Ectodermal cell (in vitro differentiated cells): ENCODE results near the gene TUBGCP6.

ENCODE experiments used
- H3K27ac ChIP-seq: 2 replicates; pipeline ENCODE4 v1.7.0; 2013; ENCODE audit warnings: mild to moderate bottlenecking, low read depth, low read length; ENCODE audit not compliant: insufficient read depth, poor library complexity, severe bottlenecking
- H3K27me3 ChIP-seq: 2 replicates; pipeline ENCODE4 v1.7.0; 2013; ENCODE audit warnings: mild to moderate bottlenecking, low read length; ENCODE audit not compliant: insufficient read depth, control insufficient read depth, poor library complexity, severe bottlenecking
- H3K36me3 ChIP-seq: one replicate; pipeline ENCODE4 v1.7.0; 2013; ENCODE audit warnings: low read length; ENCODE audit not compliant: control insufficient read depth, insufficient read depth
- H3K4me1 ChIP-seq: one replicate; pipeline ENCODE4 v1.7.0; 2013; ENCODE audit warnings: low read length; ENCODE audit not compliant: control insufficient read depth, insufficient read depth
- H3K4me3 ChIP-seq: 2 replicates; pipeline ENCODE4 v1.7.0; 2013; ENCODE audit warnings: low read depth, low read length, control low read depth; ENCODE audit not compliant: insufficient read depth
- H3K9me3 ChIP-seq: 2 replicates; pipeline ENCODE4 v1.7.0; 2013; ENCODE audit warnings: mild to moderate bottlenecking, low read length, moderate library complexity; ENCODE audit not compliant: control insufficient read depth
- WGBS, 2 experiments: methylation state at CpG; one replicate each; pipeline ENCODE4 v1.1.7; 2013; ENCODE audit warnings: missing lambda C conversion rate in 2 of 2; 5-methylcytosine and 5-hydroxymethylcytosine counted together

The TUBGCP6 gene

DNA sequence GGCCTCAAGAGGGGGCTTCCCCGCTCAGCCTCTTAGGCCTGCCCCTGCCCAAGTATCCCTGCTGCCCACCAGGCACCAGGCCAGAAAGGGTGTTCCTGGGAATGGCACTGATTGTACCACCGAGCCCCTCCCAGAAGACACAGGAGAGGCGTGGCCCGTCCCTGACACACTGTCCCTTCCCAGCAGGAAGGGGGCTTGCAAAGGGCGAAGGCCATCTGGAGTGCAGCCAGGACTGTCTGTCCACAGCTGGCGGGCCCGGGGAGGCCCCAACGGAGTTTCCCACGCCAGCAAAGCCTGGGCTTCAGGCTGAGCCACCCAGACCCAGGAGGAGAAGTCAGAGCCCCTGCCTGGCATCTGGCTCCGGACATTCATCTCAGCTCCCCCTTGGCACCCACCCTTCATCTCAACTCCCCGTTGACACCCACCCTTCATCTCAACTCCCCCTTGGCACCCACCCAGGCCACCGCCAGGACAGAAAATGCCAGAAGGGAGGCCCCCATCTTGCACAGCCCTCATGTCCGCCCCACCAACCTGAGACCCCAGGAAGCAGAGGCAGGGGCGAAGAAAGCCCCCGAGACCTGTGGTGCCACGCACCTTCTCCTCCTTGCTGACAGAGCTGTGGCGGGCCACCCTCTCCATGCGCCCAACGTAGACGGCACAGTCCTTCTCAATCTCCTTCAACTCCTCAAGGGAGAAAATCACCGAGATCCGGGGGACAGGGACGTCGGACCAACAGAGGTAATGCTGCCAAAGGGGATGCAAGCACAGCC is 19.4 kb downstream of the TUBGCP6 start:
- H3K27ac ChIP-seq = no peak overlapping the region
- peaks cover 31% of the 10 kb centered on the region for H3K36me3 ChIP-seq
- no peak overlapping the region for H3K4me3 ChIP-seq
- WGBS, 2 experiments = 94% methylated on average over 24 of the region's 24 CpGs
- no peaks in the 10 kb centered on the region for H3K4me1 ChIP-seq
- H3K27me3 ChIP-seq = no peaks in the 10 kb centered on the region
- H3K9me3 ChIP-seq = no peaks in the 10 kb centered on the region

DNA sequence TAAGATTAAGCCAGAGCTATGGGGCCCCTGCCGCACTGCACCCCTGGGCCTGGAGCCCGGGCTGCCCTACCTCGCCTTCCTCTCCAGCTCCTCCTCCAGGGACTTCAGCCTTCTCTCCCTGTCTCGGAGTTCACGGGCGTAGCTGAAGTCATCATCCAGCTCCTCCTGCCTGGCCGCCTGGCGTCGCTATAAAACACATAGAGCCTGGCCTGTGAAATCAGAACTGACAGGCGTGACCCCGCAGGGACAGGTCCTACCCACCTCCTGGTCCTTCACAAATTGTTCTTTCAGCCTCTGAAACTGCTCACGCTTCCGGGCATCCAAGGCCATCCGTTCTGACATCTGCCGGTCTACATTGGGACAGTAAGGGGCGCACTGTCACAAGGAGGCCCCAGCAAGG is 20.8 kb downstream of the TUBGCP6 start:
- Histone ChIP-seq H3K27ac (no peak overlapping the region), H3K4me3 (no peak overlapping the region), H3K36me3 (peaks cover 32% of the 10 kb centered on the region), H3K4me1 (no peaks in the 10 kb centered on the region), H3K27me3 (no peaks in the 10 kb centered on the region), H3K9me3 (no peaks in the 10 kb centered on the region)
- 95 to 96% methylated on average over 16 of the region's 16 CpGs for WGBS, 2 experiments

DNA sequence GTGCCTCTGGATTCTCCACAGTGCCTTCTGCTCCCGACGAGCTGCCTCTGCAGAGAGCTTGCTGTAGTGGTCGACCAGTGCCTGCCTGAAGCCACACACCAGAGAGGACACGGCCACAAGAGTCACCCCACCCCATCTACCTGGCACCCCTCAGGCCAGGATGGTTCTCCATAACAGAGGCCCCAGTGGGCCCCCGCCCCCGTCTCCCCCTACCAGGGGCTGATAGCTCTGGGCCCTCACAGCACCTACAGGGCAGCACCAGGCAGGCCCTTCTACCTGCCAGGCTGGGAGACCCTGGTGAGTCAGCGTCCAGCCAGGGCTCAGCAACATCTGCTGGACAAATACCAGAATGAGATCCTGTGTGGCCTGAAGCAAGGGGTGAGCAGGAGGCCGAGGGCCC is 22.3 kb downstream of the TUBGCP6 start:
- 95% methylated on average over 8 of the region's 8 CpGs for WGBS, 2 experiments
- H3K27ac ChIP-seq = no peak overlapping the region
- no peak overlapping the region for H3K4me3 ChIP-seq
- no peaks in the 10 kb centered on the region for H3K4me1 ChIP-seq
- H3K27me3 ChIP-seq = no peaks in the 10 kb centered on the region
- peaks cover 35% of the 10 kb centered on the region for H3K36me3 ChIP-seq
- H3K9me3 ChIP-seq = no peaks in the 10 kb centered on the region

DNA sequence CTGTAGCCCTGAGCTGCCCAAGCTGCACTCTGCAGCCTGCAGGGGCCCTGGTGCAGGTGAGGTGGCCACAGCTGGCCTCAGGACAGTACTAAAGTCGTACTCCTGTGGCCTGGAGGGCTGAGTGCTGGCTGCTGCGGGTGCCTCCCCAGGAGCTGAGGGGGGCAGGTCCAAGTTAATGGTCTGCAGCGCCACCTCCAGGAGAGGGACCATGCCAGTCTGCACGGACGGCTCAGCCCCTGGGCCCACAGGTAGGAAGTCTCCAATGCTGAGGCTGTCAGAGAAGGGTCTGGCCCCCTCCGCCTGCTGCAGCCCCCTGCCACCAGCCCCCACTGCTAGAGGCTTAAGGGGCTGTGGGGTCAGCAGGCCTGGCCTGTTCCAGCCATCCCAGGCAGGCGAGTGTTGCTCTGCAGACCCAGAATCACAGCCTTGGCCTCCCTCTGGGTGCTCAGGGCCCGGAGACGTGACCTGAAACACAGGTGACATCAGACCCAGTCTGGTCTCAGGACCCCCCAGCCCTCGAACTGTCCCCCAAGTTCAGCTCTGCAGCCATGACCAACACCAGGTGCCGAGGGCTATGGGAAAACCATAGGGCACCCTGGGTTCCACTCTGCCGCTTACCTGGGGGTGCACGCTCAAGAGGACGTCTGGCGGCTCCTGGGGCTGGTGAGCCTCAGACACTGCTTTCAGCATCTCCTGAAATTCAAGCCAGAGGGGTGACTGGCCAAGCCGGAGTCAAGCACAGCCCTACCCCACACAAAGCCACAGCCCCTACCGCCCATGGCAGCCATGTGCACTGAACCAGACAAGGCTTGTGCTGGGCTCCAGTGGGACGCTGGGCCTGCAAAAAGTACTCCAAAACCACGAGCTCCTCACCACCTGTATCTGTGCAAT is 23.2 kb downstream of the TUBGCP6 start:
- Histone ChIP-seq H3K9me3 (no peaks in the 10 kb centered on the region), H3K36me3 (peaks cover 44% of the 10 kb centered on the region), H3K27ac (no peak overlapping the region), H3K4me1 (no peaks in the 10 kb centered on the region), H3K4me3 (no peak overlapping the region), H3K27me3 (no peaks in the 10 kb centered on the region)
- WGBS, 2 experiments = 94 to 95% methylated on average over 19 of the region's 19 CpGs

DNA sequence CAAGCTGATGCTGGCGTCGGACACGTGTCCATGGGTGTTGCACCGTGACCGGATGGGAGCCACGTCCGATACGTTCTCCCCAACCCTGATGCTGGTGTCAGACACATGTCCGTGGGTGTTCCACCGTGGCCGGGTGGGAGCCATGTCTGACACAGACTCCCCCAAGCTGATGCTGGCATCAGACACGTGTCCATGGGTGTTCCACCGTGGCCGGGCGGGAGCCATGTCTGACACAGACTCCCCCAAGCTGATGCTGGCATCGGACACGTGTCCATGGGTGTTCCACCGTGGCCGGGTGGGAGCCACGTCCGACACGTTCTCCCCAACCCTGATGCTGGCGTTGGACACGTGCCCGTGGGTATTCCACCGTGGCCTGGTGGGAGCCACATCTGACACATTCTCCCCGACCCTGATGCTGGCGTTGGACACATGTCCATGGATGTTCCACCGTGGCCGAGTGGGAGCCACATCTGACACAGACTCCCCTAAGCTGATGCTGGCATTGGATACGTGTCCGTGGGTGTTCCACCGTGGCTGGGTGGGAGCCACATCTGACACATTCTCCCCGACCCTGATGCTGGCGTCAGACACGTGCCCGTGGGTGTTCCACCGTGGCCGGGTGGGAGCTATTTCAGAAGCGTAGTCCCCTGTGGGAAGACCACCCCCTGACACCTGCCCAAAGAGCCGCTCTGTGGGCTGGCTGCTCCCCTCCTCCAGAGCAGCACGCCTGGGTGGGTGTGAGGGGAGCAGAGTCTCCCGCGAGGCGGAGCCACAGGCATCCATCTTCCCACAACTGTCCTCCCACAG is 24.0 kb downstream of the TUBGCP6 start:
- H3K27me3 ChIP-seq = no peaks in the 10 kb centered on the region
- H3K36me3 ChIP-seq = peaks cover 44% of the 10 kb centered on the region
- H3K4me3 ChIP-seq = no peak overlapping the region
- H3K4me1 ChIP-seq = no peaks in the 10 kb centered on the region
- no peak overlapping the region for H3K27ac ChIP-seq
- WGBS, 2 experiments = 96 to 97% methylated on average over 45 of the region's 45 CpGs
- no peaks in the 10 kb centered on the region for H3K9me3 ChIP-seq

DNA sequence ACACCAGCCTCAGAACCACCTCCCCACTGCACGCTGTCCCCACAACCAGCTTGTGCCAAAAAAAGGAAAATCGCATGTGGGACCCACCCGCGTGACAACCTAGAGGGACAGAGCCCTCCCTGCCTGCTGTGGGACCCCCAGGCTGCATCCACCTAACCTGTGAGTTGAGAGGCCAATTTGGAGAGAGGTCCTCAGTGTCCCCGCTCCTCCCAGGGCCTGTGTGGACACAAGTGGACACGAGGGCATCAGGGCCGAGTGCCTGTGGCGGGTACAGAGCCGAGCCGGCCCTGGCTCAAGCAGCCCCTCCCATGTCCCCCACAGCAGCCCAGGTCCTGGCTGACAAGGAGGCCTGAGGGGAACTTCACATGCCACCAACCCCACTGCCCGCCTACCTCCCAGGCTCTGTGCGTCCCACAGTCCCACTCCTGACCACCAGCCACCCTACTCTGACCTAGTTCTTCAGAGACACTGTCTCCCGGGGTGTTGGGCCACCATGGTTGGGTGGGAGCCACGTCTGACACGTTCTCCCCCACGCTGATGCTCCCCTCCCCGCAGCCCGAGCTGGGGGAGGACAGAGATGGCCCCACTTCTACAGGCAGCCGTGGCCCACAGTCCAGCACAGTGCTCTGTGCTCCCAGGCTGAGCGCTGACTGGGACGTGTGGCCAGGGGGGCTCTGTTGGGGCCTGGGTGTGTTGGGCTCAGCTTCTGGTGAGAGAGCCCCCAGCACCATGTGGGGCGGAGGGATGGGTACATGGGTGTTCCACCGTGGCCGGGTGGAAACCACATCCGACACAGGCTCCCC is 24.8 kb downstream of the TUBGCP6 start:
- no peaks in the 10 kb centered on the region for H3K27me3 ChIP-seq
- WGBS, 2 experiments = 93 to 96% methylated on average over 25 of the region's 25 CpGs
- no peaks in the 10 kb centered on the region for H3K9me3 ChIP-seq
- no peak overlapping the region for H3K27ac ChIP-seq
- H3K4me1 ChIP-seq = no peaks in the 10 kb centered on the region
- H3K4me3 ChIP-seq = no peak overlapping the region
- peaks cover 44% of the 10 kb centered on the region for H3K36me3 ChIP-seq

DNA sequence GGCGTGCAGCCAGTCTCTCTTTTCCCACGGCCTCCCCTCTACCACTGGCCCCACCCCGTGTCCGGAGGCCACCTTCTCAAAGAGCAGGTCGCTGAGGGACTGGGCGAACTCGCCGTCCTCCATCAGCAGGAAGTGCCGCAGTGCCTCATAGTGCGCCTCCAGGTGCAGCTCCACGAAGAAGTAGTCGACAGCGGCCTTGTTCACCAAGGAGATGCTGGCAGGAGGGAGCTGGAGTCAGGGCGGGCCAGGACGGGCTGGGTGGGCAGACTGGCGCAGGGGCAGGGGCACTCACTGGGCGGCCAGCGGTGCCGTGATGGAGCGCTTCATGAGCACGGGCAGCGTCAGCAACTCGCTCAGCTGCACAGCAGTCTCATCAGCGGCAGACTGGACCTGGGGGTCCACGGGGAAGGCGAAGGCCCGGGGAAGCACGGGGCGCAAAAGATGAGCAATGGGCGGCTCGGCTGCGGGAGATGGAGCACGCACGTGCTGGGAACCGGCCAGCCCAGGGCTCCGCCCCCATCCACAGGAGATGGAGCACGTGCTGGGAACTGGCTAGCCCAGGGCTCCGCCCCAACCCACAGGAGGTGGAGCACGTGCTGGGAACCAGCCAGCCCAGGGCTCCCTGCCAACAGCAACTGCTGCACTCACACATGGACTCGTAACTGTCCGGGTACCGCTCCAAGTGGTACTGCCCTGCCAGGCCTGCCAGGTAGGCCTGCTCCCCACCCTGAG is 25.7 kb downstream of the TUBGCP6 start:
- H3K36me3 ChIP-seq = peaks cover 39% of the 10 kb centered on the region
- H3K4me3 ChIP-seq = no peak overlapping the region
- no peaks in the 10 kb centered on the region for H3K9me3 ChIP-seq
- 86 to 87% methylated on average over 42 of the region's 42 CpGs for WGBS, 2 experiments
- H3K27me3 ChIP-seq = no peaks in the 10 kb centered on the region
- no peak overlapping the region for H3K27ac ChIP-seq
- H3K4me1 ChIP-seq = no peaks in the 10 kb centered on the region

DNA sequence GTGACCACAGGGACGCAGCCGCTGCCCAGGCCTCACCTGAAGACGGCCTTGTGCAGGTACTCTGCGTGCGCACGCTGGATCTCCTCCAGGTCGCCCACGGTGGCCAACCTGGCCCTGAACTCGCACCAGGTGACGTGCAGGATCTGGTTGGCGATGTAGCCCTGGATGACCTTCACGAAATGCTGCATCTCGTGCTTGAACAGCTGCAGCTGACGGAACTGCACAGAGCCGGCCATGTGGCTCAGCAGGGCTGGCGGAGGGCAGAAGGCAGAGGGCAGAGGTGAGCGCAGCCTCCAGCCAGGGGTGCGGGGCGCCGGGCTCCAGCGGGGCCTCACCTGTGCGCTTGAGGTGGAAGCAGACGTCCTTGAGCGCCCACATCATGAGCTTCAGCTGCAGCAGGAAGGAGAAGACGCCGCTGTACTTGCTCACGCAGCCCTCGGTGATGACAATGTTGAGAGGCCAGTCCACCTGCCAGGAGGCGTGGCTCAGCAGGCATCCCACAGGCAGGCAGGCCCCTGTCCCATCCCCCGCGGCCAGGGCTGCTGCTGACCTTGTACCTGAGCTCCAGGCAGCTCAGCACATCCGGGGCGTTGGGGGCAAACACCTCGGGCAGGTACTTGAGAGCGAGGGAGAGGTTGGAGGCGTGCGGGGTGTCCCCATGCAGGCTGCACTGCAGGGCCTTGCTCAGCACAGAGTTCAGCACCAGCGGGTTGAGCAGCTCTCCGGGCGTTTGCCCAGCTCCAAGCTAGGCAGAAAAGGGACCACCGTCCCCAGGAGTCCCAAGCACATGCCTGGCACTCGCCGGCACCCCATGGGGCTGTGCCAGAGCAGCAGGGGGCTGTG is 26.4 kb downstream of the TUBGCP6 start:
- no peak overlapping the region for H3K27ac ChIP-seq
- no peaks in the 10 kb centered on the region for H3K27me3 ChIP-seq
- H3K4me1 ChIP-seq = no peaks in the 10 kb centered on the region
- 91 to 92% methylated on average over 43 of the region's 43 CpGs for WGBS, 2 experiments
- H3K36me3 ChIP-seq = peaks cover 35% of the 10 kb centered on the region
- no peaks in the 10 kb centered on the region for H3K9me3 ChIP-seq
- H3K4me3 ChIP-seq = no peak overlapping the region
